Smooth muscle cell (in vitro differentiated cells): ENCODE results near the gene SLC38A2. TPM values are rescaled to one million over a fixed set of nuclear protein-coding genes. Genes with fewer than 3 reads are reported as not detected.

Source experiments
- DNase-seq: peaks from one replicate; lab custom pipeline; 2025; ENCODE audit not compliant: unreplicated experiment; lab: John Stamatoyannopoulos, UW
- H2AFZ ChIP-seq: fragments of 200-600 bp; sonication (generic); 2 replicates; pipeline ENCODE4 v1.6.0; 2016; ENCODE audit warnings: antibody characterized with exemption, low read depth, mild to moderate bottlenecking
- H3F3A ChIP-seq: fragments of 200-600 bp; sonication (generic); 2 replicates; pipeline ENCODE4 v1.6.0; 2017; ENCODE audit warnings: antibody characterized with exemption, low read depth
- H3K27ac ChIP-seq: fragments of 200-600 bp; sonication (generic); 2 replicates; pipeline ENCODE4 v1.5.1; 2016; ENCODE audit warnings: low read depth, mild to moderate bottlenecking
- H3K27me3 ChIP-seq: fragments of 200-600 bp; sonication (generic); 2 replicates; pipeline ENCODE4 v1.6.1; 2016; ENCODE audit warnings: low read depth, mild to moderate bottlenecking
- H3K36me3 ChIP-seq: fragments of 200-600 bp; sonication (generic); 2 replicates; pipeline ENCODE4 v1.5.1; 2016; ENCODE audit warnings: low read depth
- H3K4me1 ChIP-seq: fragments of 200-600 bp; sonication (generic); 2 replicates; pipeline ENCODE4 v1.5.1; 2016; ENCODE audit warnings: low read depth
- H3K4me2 ChIP-seq: fragments of 200-600 bp; sonication (generic); 2 replicates; pipeline ENCODE4 v1.6.0; 2016; ENCODE audit warnings: mild to moderate bottlenecking
- H3K4me3 ChIP-seq: fragments of 200-600 bp; sonication (generic); 2 replicates; pipeline ENCODE4 v1.5.1; 2016; ENCODE audit warnings: mild to moderate bottlenecking
- H3K79me2 ChIP-seq: fragments of 200-600 bp; sonication (generic); 2 replicates; pipeline ENCODE4 v1.6.0; 2016; ENCODE audit warnings: low read depth, mild to moderate bottlenecking
- H3K9ac ChIP-seq: fragments of 200-600 bp; sonication (generic); 2 replicates; pipeline ENCODE4 v1.6.0; 2016; ENCODE audit warnings: low read depth
- H3K9me3 ChIP-seq: fragments of 200-600 bp; sonication (generic); replicated peaks from 2 replicates; pipeline ENCODE4 v1.5.1; 2016; ENCODE audit warnings: low read depth
- H4K20me1 ChIP-seq: fragments of 200-600 bp; sonication (generic); 2 replicates; pipeline ENCODE4 v1.6.0; 2016; ENCODE audit warnings: low read depth
- CTCF ChIP-seq: fragments of 200-600 bp; sonication (generic); IDR thresholded peaks from 2 replicates; pipeline ENCODE4 v1.5.1; 2017; ENCODE audit warnings: borderline replicate concordance, mild to moderate bottlenecking, antibody characterized with exemption; ENCODE audit not compliant: insufficient read depth, poor library complexity, severe bottlenecking
- WGBS: methylation state at CpG from one replicate; pipeline ENCODE4 v1.1.7; 2016; ENCODE audit warnings: low lambda C conversion rate; 5-methylcytosine and 5-hydroxymethylcytosine counted together
- polyA plus RNA-seq: library from polyadenylated mRNA; unstranded; fragments of >200 nt; fragmentation: Nextera tagmentation; extraction: Ambion mirVana; gene quantifications from 2 replicates; pipeline ENCODE4 v1.2.1, GENCODE V29; 2016
- total RNA-seq: library from RNA; depleted of rRNA; stranded (reverse); fragments of >200 nt; gene quantifications from 2 replicates; pipeline ENCODE4 v1.2.3, GENCODE V29; 2014

SLC38A2 gene
- total and polyA plus RNA-seq, 2 experiments from 2014 or later, result 262 to 1,127 TPM

GRCh38 chr12:46364300-46364696 is 8.3 kb downstream of the SLC38A2 start:
- peaks cover 59% of the 10 kb centered on the region for H3K79me2 ChIP-seq
- WGBS, result 95% methylated on average over 3 of the region's 3 CpGs
- H3K36me3 ChIP-seq, result peaks cover 88% of the 10 kb centered on the region
- H3K27ac ChIP-seq, result peak overlapping the region; percentile 98
- no peak for TF ChIP-seq CTCF
- peaks cover 41% of the 10 kb centered on the region for H3K4me1 ChIP-seq
- H3K9ac ChIP-seq, result no peak overlapping the region
- no peak overlapping the region for H2AFZ ChIP-seq
- no peaks in the 10 kb centered on the region for H3K27me3 ChIP-seq
- peaks cover 96% of the 10 kb centered on the region for H3F3A ChIP-seq
- DNase-seq, result no peak
- peaks cover 100% of the 10 kb centered on the region for H4K20me1 ChIP-seq
- no peak overlapping the region for H3K4me3 ChIP-seq
- no peaks in the 10 kb centered on the region for H3K9me3 ChIP-seq
- peak overlapping the region; percentile 90 for H3K4me2 ChIP-seq

- Histone ChIP-seq H3K9ac (no peak overlapping the region), H3K79me2 (peaks cover 54% of the 10 kb centered on the region), H3K27ac (peak overlapping the region; percentile 98), H3F3A (peaks cover 96% of the 10 kb centered on the region), H4K20me1 (peaks cover 100% of the 10 kb centered on the region), H2AFZ (no peak overlapping the region), H3K9me3 (no peaks in the 10 kb centered on the region), H3K4me2 (peak overlapping the region; percentile 90), H3K4me3 (no peak overlapping the region), H3K27me3 (no peaks in the 10 kb centered on the region), H3K36me3 (peaks cover 89% of the 10 kb centered on the region), H3K4me1 (peaks cover 35% of the 10 kb centered on the region)
- WGBS, result 94% methylated on average over 9 of the region's 9 CpGs
- no peak for TF ChIP-seq CTCF
- DNase-seq, result no peak
Observed at GRCh38 chr12:46363582-46364299, 8.8 kb downstream of the SLC38A2 start.

- Histone ChIP-seq H3K9me3 (no peaks in the 10 kb centered on the region), H3F3A (peaks cover 95% of the 10 kb centered on the region), H3K36me3 (peaks cover 82% of the 10 kb centered on the region), H3K27me3 (no peaks in the 10 kb centered on the region), H2AFZ (no peak overlapping the region), H3K9ac (no peak overlapping the region), H3K4me2 (peak overlapping the region; percentile 90), H3K27ac (peak overlapping the region; percentile 98), H3K79me2 (peaks cover 47% of the 10 kb centered on the region), H3K4me3 (no peak overlapping the region), H3K4me1 (peaks cover 28% of the 10 kb centered on the region), H4K20me1 (peaks cover 100% of the 10 kb centered on the region)
- WGBS, result 53% methylated on average over 2 of the region's 2 CpGs
- TF ChIP-seq CTCF, result no peak
- no peak for DNase-seq
Observed at GRCh38 chr12:46362895-46363581, 9.5 kb downstream of the SLC38A2 start.

- H3K9ac ChIP-seq, result no peak overlapping the region
- no peak overlapping the region for H2AFZ ChIP-seq
- peak overlapping the region; percentile 98 for H3K27ac ChIP-seq
- H3K4me3 ChIP-seq, result no peak overlapping the region
- peaks cover 75% of the 10 kb centered on the region for H3K36me3 ChIP-seq
- peak overlapping the region; percentile 5 for H3K4me2 ChIP-seq
- WGBS, result 92% methylated on average over 2 of the region's 2 CpGs
- H3K9me3 ChIP-seq, result no peaks in the 10 kb centered on the region
- H4K20me1 ChIP-seq, result peaks cover 97% of the 10 kb centered on the region
- H3K4me1 ChIP-seq, result peaks cover 15% of the 10 kb centered on the region
- H3F3A ChIP-seq, result peaks cover 86% of the 10 kb centered on the region
- no peak for DNase-seq
- peaks cover 33% of the 10 kb centered on the region for H3K79me2 ChIP-seq
- no peaks in the 10 kb centered on the region for H3K27me3 ChIP-seq
- TF ChIP-seq CTCF, result no peak
Observed at GRCh38 chr12:46361667-46362034, 10.9 kb downstream of the SLC38A2 start.
